ENCODE results near the gene PDGFD. TPM values are rescaled to one million over a fixed set of nuclear protein-coding genes. Genes with fewer than 3 reads are reported as not detected.

Gene PDGFD
- total RNA-seq, 1 experiment from 2014 or later, result 2.6 TPM

DNA sequence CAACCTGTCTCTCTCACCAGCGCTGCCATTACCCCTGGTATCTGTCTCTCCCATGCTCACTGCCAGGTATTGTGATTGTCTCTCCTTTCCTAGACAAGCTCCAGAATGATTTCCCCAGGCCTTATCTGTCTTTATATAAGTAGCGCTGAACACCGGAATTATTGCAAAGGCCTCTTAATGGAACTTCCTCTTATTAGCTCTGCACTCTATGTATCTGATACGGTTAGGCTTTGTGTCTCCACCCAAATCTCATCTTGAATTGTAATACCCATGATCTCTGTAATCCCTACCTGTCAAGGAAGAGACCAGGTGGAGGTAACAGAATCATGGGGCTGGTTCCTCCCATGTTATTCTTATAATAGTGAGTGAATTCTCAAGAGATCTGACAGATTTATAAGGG is 88.2 kb downstream of the PDGFD start:
- ATAC-seq (no peak), DNase-seq (ENCODE audit: low spot score) (no peak)
- ChIA-PET CTCF (no interaction called here), POLR2A (no interaction called here)
- TF ChIP-seq ZNF317 (CRISPR knock-in tag; IDR thresholded peaks at IDR 0.05; ENCODE audit: borderline replicate concordance, low read depth), result no peak
- TF ChIP-seq ZNF416 (CRISPR knock-in tag; IDR thresholded peaks at IDR 0.05), result no peak
- no peak for TF ChIP-seq IRF1 (CRISPR knock-in tag; IDR thresholded peaks at IDR 0.05)
- TF ChIP-seq, protein P1, sequence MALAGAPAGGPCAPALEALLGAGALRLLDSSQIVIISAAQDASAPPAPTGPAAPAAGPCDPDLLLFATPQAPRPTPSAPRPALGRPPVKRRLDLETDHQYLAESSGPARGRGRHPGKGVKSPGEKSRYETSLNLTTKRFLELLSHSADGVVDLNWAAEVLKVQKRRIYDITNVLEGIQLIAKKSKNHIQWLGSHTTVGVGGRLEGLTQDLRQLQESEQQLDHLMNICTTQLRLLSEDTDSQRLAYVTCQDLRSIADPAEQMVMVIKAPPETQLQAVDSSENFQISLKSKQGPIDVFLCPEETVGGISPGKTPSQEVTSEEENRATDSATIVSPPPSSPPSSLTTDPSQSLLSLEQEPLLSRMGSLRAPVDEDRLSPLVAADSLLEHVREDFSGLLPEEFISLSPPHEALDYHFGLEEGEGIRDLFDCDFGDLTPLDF (CRISPR knock-in tag; IDR thresholded peaks at IDR 0.05), result no peak
- no peak for TF ChIP-seq ZNF263 (CRISPR knock-in tag; IDR thresholded peaks at IDR 0.05; ENCODE audit: low read depth)
- TF ChIP-seq NFATC4 (CRISPR knock-in tag; IDR thresholded peaks at IDR 0.05), result no peak
- TF ChIP-seq ZNF423 (CRISPR knock-in tag; IDR thresholded peaks at IDR 0.05), result no peak
- no peak for TF ChIP-seq FOXK1 (CRISPR knock-in tag; IDR thresholded peaks at IDR 0.05)
- no peak for TF ChIP-seq RELA (CRISPR knock-in tag; IDR thresholded peaks at IDR 0.05; ENCODE audit: borderline replicate concordance)
- TF ChIP-seq USF2 (CRISPR knock-in tag; IDR thresholded peaks at IDR 0.05), result no peak
- no peak for TF ChIP-seq CBFB (CRISPR knock-in tag; IDR thresholded peaks at IDR 0.05; ENCODE audit: low read depth)
- TF ChIP-seq, protein P2, sequence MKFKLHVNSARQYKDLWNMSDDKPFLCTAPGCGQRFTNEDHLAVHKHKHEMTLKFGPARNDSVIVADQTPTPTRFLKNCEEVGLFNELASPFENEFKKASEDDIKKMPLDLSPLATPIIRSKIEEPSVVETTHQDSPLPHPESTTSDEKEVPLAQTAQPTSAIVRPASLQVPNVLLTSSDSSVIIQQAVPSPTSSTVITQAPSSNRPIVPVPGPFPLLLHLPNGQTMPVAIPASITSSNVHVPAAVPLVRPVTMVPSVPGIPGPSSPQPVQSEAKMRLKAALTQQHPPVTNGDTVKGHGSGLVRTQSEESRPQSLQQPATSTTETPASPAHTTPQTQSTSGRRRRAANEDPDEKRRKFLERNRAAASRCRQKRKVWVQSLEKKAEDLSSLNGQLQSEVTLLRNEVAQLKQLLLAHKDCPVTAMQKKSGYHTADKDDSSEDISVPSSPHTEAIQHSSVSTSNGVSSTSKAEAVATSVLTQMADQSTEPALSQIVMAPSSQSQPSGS (CRISPR knock-in tag; IDR thresholded peaks at IDR 0.05; ENCODE audit: borderline replicate concordance, low read depth), result no peak
- TF ChIP-seq AR (CRISPR knock-in tag; IDR thresholded peaks at IDR 0.05), result no peak
- TF ChIP-seq RORB (CRISPR knock-in tag; IDR thresholded peaks at IDR 0.05), result no peak
- Mint-ChIP-seq H3K9me3 (no peaks in the 10 kb centered on the region), H3K27ac (no peak overlapping the region), H3K36me3 (no peaks in the 10 kb centered on the region), H3K4me3 (no peak overlapping the region), H3K4me1 (peaks cover 10% of the 10 kb centered on the region), H3K27me3 (ENCODE audit: low read depth) (no peaks in the 10 kb centered on the region)

DNA sequence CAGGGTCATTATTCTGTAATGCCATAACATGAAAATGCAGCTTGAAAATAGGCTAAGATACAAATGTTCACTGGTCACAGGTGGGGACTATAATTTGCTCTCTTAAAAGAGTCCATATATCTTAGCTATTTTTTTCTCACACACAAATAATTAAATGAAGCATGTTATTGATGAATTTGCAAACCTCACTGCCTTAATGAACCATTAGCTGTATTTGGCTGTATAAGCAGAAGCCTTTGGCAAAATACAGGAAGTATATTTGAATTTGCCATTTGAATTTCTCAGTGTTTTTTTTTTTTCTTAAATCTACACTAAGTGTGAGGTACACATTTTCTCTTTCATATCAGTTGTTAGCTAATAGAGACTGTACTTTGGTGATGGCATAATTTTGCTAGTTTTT is 88.9 kb downstream of the PDGFD start:
- H3K9me3 Mint-ChIP-seq, result no peaks in the 10 kb centered on the region
- no peaks in the 10 kb centered on the region for H3K27me3 Mint-ChIP-seq (ENCODE audit: low read depth)
- ATAC-seq, result no peak
- no peak overlapping the region for H3K27ac Mint-ChIP-seq
- TF ChIP-seq ZNF138 (CRISPR knock-in tag; conservative IDR thresholded peaks at IDR 0.05) (no peak), NR3C1 (CRISPR knock-in tag; conservative IDR thresholded peaks at IDR 0.05; ENCODE audit: low read depth) (no peak)
- TF ChIP-seq, protein P3, sequence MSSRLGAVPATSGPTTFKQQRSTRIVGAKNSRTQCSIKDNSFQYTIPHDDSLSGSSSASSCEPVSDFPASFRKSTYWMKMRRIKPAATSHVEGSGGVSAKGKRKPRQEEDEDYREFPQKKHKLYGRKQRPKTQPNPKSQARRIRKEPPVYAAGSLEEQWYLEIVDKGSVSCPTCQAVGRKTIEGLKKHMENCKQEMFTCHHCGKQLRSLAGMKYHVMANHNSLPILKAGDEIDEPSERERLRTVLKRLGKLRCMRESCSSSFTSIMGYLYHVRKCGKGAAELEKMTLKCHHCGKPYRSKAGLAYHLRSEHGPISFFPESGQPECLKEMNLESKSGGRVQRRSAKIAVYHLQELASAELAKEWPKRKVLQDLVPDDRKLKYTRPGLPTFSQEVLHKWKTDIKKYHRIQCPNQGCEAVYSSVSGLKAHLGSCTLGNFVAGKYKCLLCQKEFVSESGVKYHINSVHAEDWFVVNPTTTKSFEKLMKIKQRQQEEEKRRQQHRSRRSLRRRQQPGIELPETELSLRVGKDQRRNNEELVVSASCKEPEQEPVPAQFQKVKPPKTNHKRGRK (CRISPR knock-in tag; IDR thresholded peaks at IDR 0.05; ENCODE audit: borderline replicate concordance), result no peak
- no peaks in the 10 kb centered on the region for H3K36me3 Mint-ChIP-seq
- ChIA-PET POLR2A (no interaction called here), CTCF (no interaction called here)
- peaks cover 10% of the 10 kb centered on the region for H3K4me1 Mint-ChIP-seq
- H3K4me3 Mint-ChIP-seq, result no peak overlapping the region
- DNase-seq (ENCODE audit: low spot score), result no peak

Measured in WTC11 (cell line).